ENCODE measurements around the gene SLC35F4. TPM values are rescaled to one million over a fixed set of nuclear protein-coding genes. Genes with fewer than 3 reads are reported as not detected.

The SLC35F4 gene
- total RNA-seq, 4 donors from 2014 or later: not detected

- H3K27me3 ChIP-seq: no peaks in the 10 kb centered on the region
- TF ChIP-seq EP300 (IDR thresholded peaks at IDR 0.05): no peak
- TF ChIP-seq POLR2A (IDR thresholded peaks at IDR 0.05): no peak
- TF ChIP-seq CTCF (IDR thresholded peaks at IDR 0.05): no peak
- no peaks in the 10 kb centered on the region for H3K9me3 ChIP-seq
- no peaks in the 10 kb centered on the region for H3K36me3 ChIP-seq
- H3K4me1 ChIP-seq: peaks cover 0 to 36% (median 3%) of the 10 kb centered on the region in 4 donors
- no peak for DNase-seq (ENCODE audit: low spot score in 2 of 2)
- H3K4me3 ChIP-seq: no peak overlapping the region
- 18 to 43% methylated on average over 1 of the region's 1 CpG for WGBS, 2 donors
- H3K27ac ChIP-seq: no peak overlapping the region
Measured at GRCh38 chr14:57834001-57834598, 31.8 kb downstream of the SLC35F4 start.

- Histone ChIP-seq H3K4me3 (no peak overlapping the region), H3K27ac (no peak overlapping the region), H3K9me3 (no peaks in the 10 kb centered on the region), H3K36me3 (no peaks in the 10 kb centered on the region), H3K4me1 (peaks cover 0 to 36% (median 3%) of the 10 kb centered on the region in 4 donors), H3K27me3 (no peaks in the 10 kb centered on the region)
- TF ChIP-seq POLR2A (IDR thresholded peaks at IDR 0.05): no peak
- no peak for TF ChIP-seq EP300 (IDR thresholded peaks at IDR 0.05)
- TF ChIP-seq CTCF (IDR thresholded peaks at IDR 0.05): no peak
- DNase-seq (ENCODE audit: low spot score in 2 of 2): peak; percentile 16 to 72
- 34 to 47% methylated on average over 3 of the region's 3 CpGs for WGBS, 2 donors
Measured at GRCh38 chr14:57833323-57833722, 32.6 kb downstream of the SLC35F4 start.

- no peaks in the 10 kb centered on the region for H3K9me3 ChIP-seq
- H3K36me3 ChIP-seq: no peaks in the 10 kb centered on the region
- peaks cover 0 to 36% (median 3%) of the 10 kb centered on the region in 4 donors for H3K4me1 ChIP-seq
- no peak overlapping the region for H3K4me3 ChIP-seq
- DNase-seq (ENCODE audit: low spot score in 2 of 2): no peak
- no peaks in the 10 kb centered on the region for H3K27me3 ChIP-seq
- no peak for TF ChIP-seq EP300 (IDR thresholded peaks at IDR 0.05)
- TF ChIP-seq CTCF (IDR thresholded peaks at IDR 0.05): no peak
- 18 to 23% methylated on average over 5 of the region's 5 CpGs for WGBS, 2 donors
- no peak overlapping the region for H3K27ac ChIP-seq
Measured at GRCh38 chr14:57831981-57832380, 33.9 kb downstream of the SLC35F4 start.

- H3K4me1 ChIP-seq: peaks cover 0 to 12% (median 0%) of the 10 kb centered on the region in 4 donors
- no peak for DNase-seq (ENCODE audit: low spot score in 2 of 2)
- no peak overlapping the region for H3K4me3 ChIP-seq
- no peak for TF ChIP-seq CTCF (IDR thresholded peaks at IDR 0.05)
- H3K27ac ChIP-seq: no peak overlapping the region
- peaks cover 0 to 7% (median 0%) of the 10 kb centered on the region in 4 donors for H3K9me3 ChIP-seq
- no peaks in the 10 kb centered on the region for H3K36me3 ChIP-seq
- H3K27me3 ChIP-seq: no peaks in the 10 kb centered on the region
- 70 to 80% methylated on average over 2 of the region's 2 CpGs for WGBS, 2 donors
Measured at GRCh38 chr14:57828713-57829112, 37.2 kb downstream of the SLC35F4 start.

GRCh38 chr14:57823015-57823660, 42.8 kb downstream of the SLC35F4 start:
- no peaks in the 10 kb centered on the region for H3K27me3 ChIP-seq
- no peaks in the 10 kb centered on the region for H3K36me3 ChIP-seq
- WGBS, 2 donors: 78 to 91% methylated on average over 4 of the region's 4 CpGs
- H3K27ac ChIP-seq: no peak overlapping the region
- DNase-seq (ENCODE audit: low spot score in 2 of 2): no peak
- no peaks in the 10 kb centered on the region for H3K4me1 ChIP-seq
- TF ChIP-seq EP300 (IDR thresholded peaks at IDR 0.05) (no peak), CTCF (IDR thresholded peaks at IDR 0.05) (no peak), POLR2A (IDR thresholded peaks at IDR 0.05) (no peak)
- H3K9me3 ChIP-seq: peaks cover 0 to 7% (median 0%) of the 10 kb centered on the region in 4 donors
- no peak overlapping the region for H3K4me3 ChIP-seq
